NB4 (cell line): ENCODE data around the gene ZNF827.

Experiments used
- DNase-seq: peaks from one replicate; pipeline ENCODE4 v3.0.0; 2010; ENCODE audit warnings: low read depth
- H3K4me3 ChIP-seq: one replicate; pipeline ENCODE4 v1.5.1; 2011; ENCODE audit warnings: mild to moderate bottlenecking, low read depth, low read length, moderate library complexity
- CTCF ChIP-seq: IDR thresholded peaks from one replicate; pipeline ENCODE4 v1.5.1; 2012; ENCODE audit warnings: low read depth, low read length
- MAX ChIP-seq: IDR thresholded peaks from 2 replicates; pipeline ENCODE4 v1.6.1; 2011; ENCODE audit warnings: low read depth, low read length
- MYC ChIP-seq: IDR thresholded peaks from 2 replicates; pipeline ENCODE4 v1.6.1; 2011; ENCODE audit warnings: low read depth, low read length
- POLR2A ChIP-seq: IDR thresholded peaks from 2 replicates; pipeline ENCODE4 v1.6.1; 2011; ENCODE audit warnings: mild to moderate bottlenecking; ENCODE audit not compliant: insufficient read length; ENCODE audit errors: extremely low read depth

Gene ZNF827

GRCh38 chr4:145709843-145710242 is 228.8 kb downstream of the ZNF827 start:
- TF ChIP-seq CTCF = no peak
- TF ChIP-seq MYC = no peak
- TF ChIP-seq POLR2A = no peak
- TF ChIP-seq MAX = no peak
- no peak for DNase-seq
- H3K4me3 ChIP-seq = no peak overlapping the region

GRCh38 chr4:145709336-145709735 is 229.3 kb downstream of the ZNF827 start:
- TF ChIP-seq CTCF = no peak
- no peak for TF ChIP-seq POLR2A
- no peak for TF ChIP-seq MYC
- no peak for TF ChIP-seq MAX
- no peak overlapping the region for H3K4me3 ChIP-seq
- DNase-seq = no peak
